Activated T-helper 2 cell treated with anti-CD3 and anti-CD28 coated beads, Interferon-gamma antibody, Interleukin-2, Interleukin-4, amounts not matched to agents 10 μg/mL and 5 μg/mL and 100 μg/mL, durations not matched to agents 14 hours and 24 hours and 36 hours (primary cell): Measurements from ENCODE around the gene NARS2. TPM values are rescaled to one million over a fixed set of nuclear protein-coding genes. Genes with fewer than 3 reads are reported as not detected.
"Not testable (repeated sequence)": the region's sequence is repeated elsewhere in the genome, so short reads cannot be mapped to it uniquely, and the experiment has no call there.

Experiments used
- DNase-seq: peaks from one replicate; pipeline ENCODE4 v3.0.0; 2021; ENCODE audit warnings: low spot score
- H3K27ac Mint-ChIP-seq: one replicate; pipeline ENCODE4 v1.8.0; 2021; ENCODE audit warnings: mixed read lengths
- H3K27me3 Mint-ChIP-seq: one replicate; pipeline ENCODE4 v1.8.0; 2021; ENCODE audit warnings: low read depth, mixed read lengths
- H3K36me3 Mint-ChIP-seq: one replicate; pipeline ENCODE4 v1.8.0; 2021; ENCODE audit warnings: low read depth, mixed read lengths
- H3K4me1 Mint-ChIP-seq: one replicate; pipeline ENCODE4 v1.8.0; 2021; ENCODE audit warnings: low read depth, mixed read lengths
- H3K4me3 Mint-ChIP-seq: one replicate; pipeline ENCODE4 v1.8.0; 2021; ENCODE audit warnings: low read depth, mild to moderate bottlenecking, moderate library complexity, mixed read lengths
- H3K9me3 Mint-ChIP-seq: one replicate; pipeline ENCODE4 v1.8.0; 2021; ENCODE audit warnings: mixed read lengths
- intact Hi-C: fragments of 100-400 bp; cut with micrococcal nuclease; formaldehyde crosslinking; loops from one replicate; pipeline ENCODE4 v1.15.1; 2023
- total RNA-seq: library from RNA; stranded (reverse); gene quantifications from 2 replicates; pipeline ENCODE4 v1.2.3, GENCODE V29; 2022

NARS2 gene
- total RNA-seq, 1 donor from 2014 or later = 34.1 TPM

GRCh38 chr11:78552139-78552538 lies 22.5 kb downstream of the NARS2 start:
- Mint-ChIP-seq H3K9me3 (peaks cover 16% of the 10 kb centered on the region), H3K4me1 (peaks cover 35% of the 10 kb centered on the region), H3K36me3 (peaks cover 52% of the 10 kb centered on the region)
- DNase-seq, H3K4me3 Mint-ChIP-seq, intact Hi-C loops, H3K27me3 Mint-ChIP-seq, H3K27ac Mint-ChIP-seq: not testable (repeated sequence)

GRCh38 chr11:78551066-78551465 lies 23.6 kb downstream of the NARS2 start:
- Mint-ChIP-seq H3K27ac (no peak overlapping the region), H3K27me3 (no peaks in the 10 kb centered on the region), H3K9me3 (peaks cover 13% of the 10 kb centered on the region), H3K4me3 (no peak overlapping the region), H3K36me3 (peaks cover 48% of the 10 kb centered on the region), H3K4me1 (peaks cover 26% of the 10 kb centered on the region)
- intact Hi-C loops = no loop called here
- no peak for DNase-seq

GRCh38 chr11:78549624-78550409 lies 24.8 kb downstream of the NARS2 start:
- peaks cover 42% of the 10 kb centered on the region for H3K36me3 Mint-ChIP-seq
- H3K27ac Mint-ChIP-seq = no peak overlapping the region
- H3K27me3 Mint-ChIP-seq = no peaks in the 10 kb centered on the region
- H3K4me1 Mint-ChIP-seq = peaks cover 18% of the 10 kb centered on the region
- H3K4me3 Mint-ChIP-seq = no peak overlapping the region
- no peak for DNase-seq
- intact Hi-C loops = no loop called here
- peaks cover 8% of the 10 kb centered on the region for H3K9me3 Mint-ChIP-seq

GRCh38 chr11:78548911-78549590 lies 25.6 kb downstream of the NARS2 start:
- DNase-seq = no peak
- H3K9me3 Mint-ChIP-seq = peaks cover 10% of the 10 kb centered on the region
- H3K27ac Mint-ChIP-seq = no peak overlapping the region
- intact Hi-C loops = no loop called here
- peaks cover 18% of the 10 kb centered on the region for H3K4me1 Mint-ChIP-seq
- H3K4me3 Mint-ChIP-seq = no peak overlapping the region
- no peaks in the 10 kb centered on the region for H3K27me3 Mint-ChIP-seq
- H3K36me3 Mint-ChIP-seq = peaks cover 37% of the 10 kb centered on the region

GRCh38 chr11:78547931-78548705 lies 26.5 kb downstream of the NARS2 start:
- Mint-ChIP-seq H3K36me3 (peaks cover 35% of the 10 kb centered on the region), H3K27ac (peak overlapping the region; percentile 43), H3K4me3 (no peak overlapping the region), H3K9me3 (peaks cover 13% of the 10 kb centered on the region), H3K27me3 (no peaks in the 10 kb centered on the region), H3K4me1 (peaks cover 18% of the 10 kb centered on the region)
- DNase-seq = no peak
- intact Hi-C loops = no loop called here

- Mint-ChIP-seq H3K27ac (no peak overlapping the region), H3K4me1 (peaks cover 12% of the 10 kb centered on the region), H3K4me3 (no peak overlapping the region), H3K27me3 (no peaks in the 10 kb centered on the region), H3K36me3 (peaks cover 64% of the 10 kb centered on the region), H3K9me3 (peaks cover 5% of the 10 kb centered on the region)
- DNase-seq = no peak
- intact Hi-C loops = no loop called here
These were observed 32.7 kb downstream of the NARS2 start for GRCh38 chr11:78542007-78542406.

GRCh38 chr11:78541537-78541936 lies 33.1 kb downstream of the NARS2 start:
- H3K9me3 Mint-ChIP-seq = peaks cover 5% of the 10 kb centered on the region
- no peak for DNase-seq
- peaks cover 65% of the 10 kb centered on the region for H3K36me3 Mint-ChIP-seq
- no peak overlapping the region for H3K27ac Mint-ChIP-seq
- H3K4me1 Mint-ChIP-seq = peaks cover 14% of the 10 kb centered on the region
- no peak overlapping the region for H3K4me3 Mint-ChIP-seq
- intact Hi-C loops = no loop called here
- H3K27me3 Mint-ChIP-seq = no peaks in the 10 kb centered on the region

- peaks cover 5% of the 10 kb centered on the region for H3K9me3 Mint-ChIP-seq
- intact Hi-C loops = no loop called here
- DNase-seq = no peak
- peaks cover 61% of the 10 kb centered on the region for H3K36me3 Mint-ChIP-seq
- peaks cover 14% of the 10 kb centered on the region for H3K4me1 Mint-ChIP-seq
- no peak overlapping the region for H3K27ac Mint-ChIP-seq
- H3K27me3 Mint-ChIP-seq = no peaks in the 10 kb centered on the region
- no peak overlapping the region for H3K4me3 Mint-ChIP-seq
These were observed 34.4 kb downstream of the NARS2 start for GRCh38 chr11:78540256-78540655.

- H3K9me3 Mint-ChIP-seq = peaks cover 5% of the 10 kb centered on the region
- H3K27me3 Mint-ChIP-seq = no peaks in the 10 kb centered on the region
- intact Hi-C loops = no loop called here
- H3K36me3 Mint-ChIP-seq = peaks cover 59% of the 10 kb centered on the region
- H3K4me3 Mint-ChIP-seq = no peak overlapping the region
- peaks cover 14% of the 10 kb centered on the region for H3K4me1 Mint-ChIP-seq
- no peak overlapping the region for H3K27ac Mint-ChIP-seq
- no peak for DNase-seq
These were observed 35.2 kb downstream of the NARS2 start for GRCh38 chr11:78539506-78539905.

- no peak for DNase-seq
These were observed 37.7 kb downstream of the NARS2 start for GRCh38 chr11:78536933-78537332.

GRCh38 chr11:78535920-78536319 lies 38.7 kb downstream of the NARS2 start:
- H3K27me3 Mint-ChIP-seq = no peaks in the 10 kb centered on the region
- H3K9me3 Mint-ChIP-seq = no peaks in the 10 kb centered on the region
- H3K4me3 Mint-ChIP-seq = no peak overlapping the region
- peaks cover 57% of the 10 kb centered on the region for H3K36me3 Mint-ChIP-seq
- no peak for DNase-seq
- H3K4me1 Mint-ChIP-seq = peaks cover 7% of the 10 kb centered on the region
- no peak overlapping the region for H3K27ac Mint-ChIP-seq
- intact Hi-C loops = no loop called here

More at GRCh38 chr11:78536933-78537332, 37.7 kb downstream of the NARS2 start:
- Mint-ChIP-seq H3K9me3 (no peaks in the 10 kb centered on the region), H3K4me1 (peaks cover 13% of the 10 kb centered on the region), H3K27me3 (no peaks in the 10 kb centered on the region), H3K4me3 (no peak overlapping the region), H3K36me3 (peaks cover 60% of the 10 kb centered on the region), H3K27ac (no peak overlapping the region)
- intact Hi-C loops = no loop called here

- no peak overlapping the region for H3K4me3 Mint-ChIP-seq
- intact Hi-C loops = no loop called here
- no peaks in the 10 kb centered on the region for H3K9me3 Mint-ChIP-seq
- DNase-seq = no peak
- H3K4me1 Mint-ChIP-seq = peaks cover 7% of the 10 kb centered on the region
- H3K27me3 Mint-ChIP-seq = no peaks in the 10 kb centered on the region
- H3K27ac Mint-ChIP-seq = no peak overlapping the region
- H3K36me3 Mint-ChIP-seq = peaks cover 52% of the 10 kb centered on the region
These were observed 39.6 kb downstream of the NARS2 start for GRCh38 chr11:78535027-78535426.

GRCh38 chr11:78533399-78533798 lies 41.3 kb downstream of the NARS2 start:
- H3K4me3 Mint-ChIP-seq = no peak overlapping the region
- H3K4me1 Mint-ChIP-seq = peaks cover 8% of the 10 kb centered on the region
- intact Hi-C loops = no loop called here
- no peaks in the 10 kb centered on the region for H3K9me3 Mint-ChIP-seq
- H3K27ac Mint-ChIP-seq = no peak overlapping the region
- peaks cover 42% of the 10 kb centered on the region for H3K36me3 Mint-ChIP-seq
- H3K27me3 Mint-ChIP-seq = no peaks in the 10 kb centered on the region
- no peak for DNase-seq
